OCI-LY3 (cell line): ENCODE data around the gene TEX13B.

ENCODE experiments used
- EZH2phosphoT487 ChIP-seq: fragments of 200-600 bp; shearing (Covaris generic); IDR thresholded peaks from 2 replicates; pipeline ENCODE4 v1.6.1; 2018; ENCODE audit warnings: antibody characterized with exemption, mixed run types, low read depth
- TF ChIP-seq, protein P1 (sequence below): fragments of 200-600, 300-600 bp; sonication (generic); IDR thresholded peaks from 2 replicates; pipeline ENCODE4 v1.5.1; 2014; ENCODE audit warnings: antibody characterized with exemption, low read length, low read depth

DNA sequence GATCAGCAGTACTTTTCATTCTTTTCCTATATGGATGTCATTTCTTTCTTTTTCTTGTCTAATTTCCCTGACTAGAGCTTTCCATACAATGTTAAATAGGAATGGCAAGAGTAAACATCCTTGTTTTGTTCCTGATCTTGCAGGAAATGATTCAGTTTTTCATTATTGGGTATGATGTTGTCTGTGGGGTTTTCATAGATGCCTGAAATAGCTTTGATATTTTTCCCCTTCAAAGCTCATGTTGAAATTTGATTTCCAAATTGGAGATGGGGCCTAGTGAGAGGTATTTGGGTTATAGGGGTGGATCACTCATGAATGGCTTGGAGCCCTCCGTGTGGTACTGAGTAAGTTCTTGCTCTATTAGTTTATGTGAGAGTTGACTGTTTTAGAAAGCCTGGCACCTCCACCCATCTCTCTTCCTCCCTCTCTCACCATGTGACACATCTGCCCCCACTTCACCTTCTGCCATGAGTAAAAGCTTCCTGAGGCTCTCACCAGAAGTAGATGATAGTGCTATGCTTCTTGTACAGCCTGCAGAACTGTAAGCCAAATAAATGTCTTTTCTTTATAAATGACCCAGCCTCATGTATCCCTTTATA lies 40.4 kb upstream of the TEX13B start:
- TF ChIP-seq, protein P1, sequence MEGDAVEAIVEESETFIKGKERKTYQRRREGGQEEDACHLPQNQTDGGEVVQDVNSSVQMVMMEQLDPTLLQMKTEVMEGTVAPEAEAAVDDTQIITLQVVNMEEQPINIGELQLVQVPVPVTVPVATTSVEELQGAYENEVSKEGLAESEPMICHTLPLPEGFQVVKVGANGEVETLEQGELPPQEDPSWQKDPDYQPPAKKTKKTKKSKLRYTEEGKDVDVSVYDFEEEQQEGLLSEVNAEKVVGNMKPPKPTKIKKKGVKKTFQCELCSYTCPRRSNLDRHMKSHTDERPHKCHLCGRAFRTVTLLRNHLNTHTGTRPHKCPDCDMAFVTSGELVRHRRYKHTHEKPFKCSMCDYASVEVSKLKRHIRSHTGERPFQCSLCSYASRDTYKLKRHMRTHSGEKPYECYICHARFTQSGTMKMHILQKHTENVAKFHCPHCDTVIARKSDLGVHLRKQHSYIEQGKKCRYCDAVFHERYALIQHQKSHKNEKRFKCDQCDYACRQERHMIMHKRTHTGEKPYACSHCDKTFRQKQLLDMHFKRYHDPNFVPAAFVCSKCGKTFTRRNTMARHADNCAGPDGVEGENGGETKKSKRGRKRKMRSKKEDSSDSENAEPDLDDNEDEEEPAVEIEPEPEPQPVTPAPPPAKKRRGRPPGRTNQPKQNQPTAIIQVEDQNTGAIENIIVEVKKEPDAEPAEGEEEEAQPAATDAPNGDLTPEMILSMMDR, result no peak
- no peak for TF ChIP-seq EZH2phosphoT487
